ENCODE data around the gene SMIM41.
A peak's percentile ranks its signal among the peaks of the same experiment; 100 is the strongest.

SMIM41 gene

DNA sequence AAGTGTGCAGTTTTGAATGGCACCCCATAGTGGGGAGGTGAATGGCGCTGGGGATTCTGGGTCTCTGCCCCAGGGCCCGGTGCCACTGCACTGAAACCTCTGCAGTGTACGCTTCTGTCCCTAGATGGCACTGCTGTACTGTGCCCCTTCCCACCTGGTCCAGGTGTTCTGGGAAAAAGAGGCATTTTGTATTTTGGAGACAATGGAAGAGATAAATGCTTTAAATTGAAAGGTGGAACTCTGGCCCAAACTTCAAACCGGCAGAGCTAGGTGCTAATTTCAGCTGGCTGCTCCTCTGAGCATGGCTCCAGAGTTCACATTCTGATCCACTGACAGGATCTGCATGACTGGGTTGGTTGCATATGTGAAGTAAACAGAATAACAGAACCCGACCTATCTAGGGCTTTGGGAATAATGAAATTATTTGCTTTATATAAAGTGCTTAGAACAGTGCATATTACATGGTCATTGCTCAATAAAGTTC is 60.1 kb downstream of the SMIM41 start:
- no peak overlapping the region for H3K27ac ChIP-seq
- no peak overlapping the region for H3K4me3 ChIP-seq

DNA sequence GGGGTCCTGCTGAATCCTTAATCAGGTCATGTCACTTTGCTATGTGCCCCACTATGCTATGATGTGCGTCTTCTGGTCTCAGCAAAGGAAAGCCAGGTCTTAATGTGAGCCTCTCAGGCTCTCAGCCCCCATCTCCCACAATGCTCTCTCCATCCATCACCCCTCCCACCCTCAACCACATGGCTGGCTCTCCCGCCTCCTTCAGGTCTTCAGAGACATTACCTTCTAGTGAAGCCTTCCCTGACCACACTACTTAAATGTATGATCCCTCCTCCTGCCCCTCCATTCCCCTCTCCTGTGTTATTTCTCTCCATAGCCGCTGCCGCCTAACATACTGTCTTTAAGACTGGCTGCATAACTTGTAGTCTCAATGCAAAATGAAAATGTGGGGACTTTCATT is 61.8 kb downstream of the SMIM41 start:
- Histone ChIP-seq H3K27ac (peak overlapping the region in 1 of 21 experiments; percentile 99), H3K4me3 (no peak overlapping the region)

DNA sequence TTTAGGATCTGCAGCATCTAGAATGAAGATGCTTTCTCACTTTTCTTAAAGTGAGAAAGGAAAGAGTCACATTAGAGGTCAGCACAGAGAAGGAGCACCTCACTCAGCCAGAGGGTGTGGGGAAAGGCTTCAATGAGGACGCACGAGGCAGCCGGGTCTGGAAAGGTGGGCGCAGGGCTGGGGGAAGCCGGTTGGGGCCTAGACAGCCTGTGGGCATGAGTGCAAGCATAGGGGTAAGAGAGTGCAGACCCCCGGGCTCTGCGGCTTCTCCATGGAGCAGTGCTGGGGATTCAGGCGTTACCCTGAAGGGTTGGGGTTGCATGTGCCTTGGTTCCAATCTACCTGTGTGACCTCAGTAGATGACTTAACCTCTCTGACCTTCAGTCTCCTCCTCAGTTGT is 62.4 kb downstream of the SMIM41 start:
- Histone ChIP-seq H3K27ac (peak overlapping the region in 3 of 21 experiments; percentile 3 to 99 (median 8)), H3K4me3 (no peak overlapping the region)

DNA sequence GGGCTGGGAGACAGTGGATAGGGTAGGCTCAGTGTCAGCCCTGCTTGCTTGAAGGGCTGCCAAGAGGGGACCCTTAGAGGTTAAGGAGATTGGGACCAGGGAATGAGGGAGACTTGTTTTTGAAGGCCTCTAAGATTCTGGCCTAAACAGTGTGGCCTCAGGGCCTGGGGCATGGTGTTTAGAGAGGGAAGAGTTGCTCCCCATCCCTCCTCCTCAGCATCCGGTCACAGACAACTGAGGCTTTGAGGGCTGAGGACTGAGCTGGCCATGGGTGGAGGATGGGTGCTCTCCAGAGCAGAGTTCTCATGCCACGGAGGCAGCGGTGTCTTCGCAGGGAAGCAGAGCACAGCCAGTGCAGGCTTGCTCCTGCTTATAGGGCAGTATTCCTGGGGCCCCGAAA is 62.9 kb downstream of the SMIM41 start:
- H3K27ac ChIP-seq, result peak overlapping the region in 8 of 21 experiments; percentile 34 to 99 (median 98)

DNA sequence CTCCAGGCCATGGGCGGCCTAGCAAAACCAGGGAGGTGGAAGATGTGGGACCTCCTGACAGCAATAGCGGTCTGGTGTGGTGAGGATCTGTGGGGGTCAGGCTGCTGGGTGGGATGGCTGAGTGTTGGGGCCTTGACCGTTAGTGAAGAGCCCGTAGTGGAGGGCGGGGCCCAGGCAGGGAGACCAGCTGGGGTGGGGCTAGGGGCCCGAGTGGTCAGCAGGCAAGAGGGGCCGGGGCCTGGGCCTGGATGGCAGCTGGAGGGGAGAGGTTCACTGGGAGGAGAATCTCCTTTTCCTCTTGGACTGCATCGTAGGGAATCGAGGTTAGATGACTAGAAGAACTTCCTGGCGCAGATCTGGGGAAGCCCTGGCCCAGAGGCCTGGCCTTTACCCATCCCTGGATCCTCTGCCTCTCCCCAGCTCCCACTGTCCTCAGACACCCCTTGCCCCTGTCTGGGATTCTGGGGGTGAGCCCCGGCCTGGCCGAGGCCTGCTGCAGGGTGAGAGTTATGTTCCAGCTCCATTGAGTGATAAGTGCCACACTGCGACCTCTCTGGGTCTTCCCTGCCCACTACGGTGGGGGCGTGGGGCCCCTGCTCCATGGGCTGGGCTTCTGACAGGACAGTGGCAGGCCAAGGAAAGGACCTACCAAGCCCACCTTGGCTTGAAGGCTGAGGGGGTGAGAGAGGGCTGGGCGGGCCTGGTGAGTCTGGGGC is 65.2 kb downstream of the SMIM41 start:
- Histone ChIP-seq H3K27ac (peak overlapping the region; percentile 23 to 99 (median 97)), H3K4me3 (no peak overlapping the region)

More for the DNA sequence above, 62.9 kb downstream of the SMIM41 start:
- H3K4me3 ChIP-seq, result no peak overlapping the region

DNA sequence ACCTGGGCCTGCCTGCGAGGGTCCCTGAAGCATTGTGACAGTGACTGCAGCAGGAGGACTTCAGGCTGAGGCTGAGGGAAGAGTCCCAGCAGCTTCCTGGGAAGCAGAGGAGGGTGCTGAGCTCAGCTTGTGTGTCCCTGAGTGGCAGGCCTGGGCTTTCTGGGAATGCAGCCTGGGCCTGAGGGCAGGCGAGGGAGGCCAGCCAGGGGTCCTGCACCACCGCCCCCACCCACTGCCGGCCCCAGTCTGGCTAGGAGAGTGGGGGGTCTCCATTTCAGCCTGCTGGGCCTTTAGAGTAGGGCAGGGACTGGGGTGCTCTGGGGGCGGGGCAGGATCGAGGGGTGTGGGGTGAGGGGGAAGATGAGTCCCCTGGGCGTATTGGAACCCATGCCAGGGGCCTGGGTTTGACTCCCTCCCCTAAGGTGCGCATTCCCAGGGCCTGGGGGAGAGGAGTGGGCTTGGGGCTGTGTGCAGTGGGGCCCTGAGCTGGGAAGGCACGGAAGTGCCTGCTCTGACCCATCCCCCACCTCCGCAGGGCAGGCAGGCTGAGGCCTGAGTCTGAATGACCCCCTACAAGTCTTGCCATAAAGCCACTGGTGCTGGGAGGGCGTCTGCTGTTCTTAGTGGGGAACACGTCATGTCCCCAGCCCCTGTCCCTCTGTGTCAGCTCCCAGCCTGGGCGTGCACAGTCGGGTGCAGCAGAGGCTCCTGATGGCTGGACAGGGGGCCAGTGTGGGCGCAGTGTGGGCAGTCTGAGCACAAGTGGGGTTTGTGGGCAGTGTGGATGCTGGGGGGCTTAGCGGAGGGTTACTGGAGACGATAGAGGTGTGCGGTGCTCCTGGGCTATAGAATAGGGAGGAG is 66.0 kb downstream of the SMIM41 start:
- peak overlapping the region; percentile 37 to 99 (median 97) for H3K27ac ChIP-seq
- H3K4me3 ChIP-seq, result no peak overlapping the region

DNA sequence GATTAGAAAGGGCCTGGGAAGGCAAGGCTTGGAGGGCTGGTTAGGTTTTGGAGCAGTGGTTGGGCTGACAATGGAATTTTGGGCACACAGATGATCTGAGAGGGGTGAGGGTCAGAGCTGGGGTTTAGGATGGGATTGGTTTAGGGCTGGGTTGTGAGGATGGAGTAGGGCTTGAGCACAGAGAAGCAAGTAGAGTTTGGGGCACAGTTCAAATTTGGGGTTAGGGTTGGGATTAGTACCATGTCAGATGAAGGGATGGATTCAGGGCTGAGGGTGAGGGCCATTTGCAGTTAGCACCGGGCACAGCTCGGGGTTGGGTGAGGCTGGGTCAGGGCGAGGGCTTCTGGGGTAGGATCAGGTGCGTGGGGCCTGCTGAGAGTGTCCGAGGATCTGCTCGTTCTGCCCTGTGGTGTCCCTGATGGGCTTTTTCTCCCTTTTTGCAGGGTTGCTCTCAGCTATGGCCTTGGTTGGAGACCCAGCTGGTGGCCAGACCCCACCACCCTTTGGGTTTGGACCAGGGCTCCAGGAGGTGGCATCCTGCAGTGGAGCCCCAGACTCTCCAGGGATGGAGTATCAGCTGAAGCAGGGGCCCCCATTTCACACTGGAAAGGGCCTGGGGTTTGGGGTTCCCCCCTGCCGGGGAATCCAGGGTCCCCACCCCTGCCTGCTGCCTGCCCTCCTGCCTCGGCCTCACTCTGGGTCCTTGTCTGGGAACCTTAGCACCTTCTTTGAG is 66.8 kb downstream of the SMIM41 start:
- no peak overlapping the region for H3K4me3 ChIP-seq
- peak overlapping the region; percentile 83 to 99 (median 97) for H3K27ac ChIP-seq

DNA sequence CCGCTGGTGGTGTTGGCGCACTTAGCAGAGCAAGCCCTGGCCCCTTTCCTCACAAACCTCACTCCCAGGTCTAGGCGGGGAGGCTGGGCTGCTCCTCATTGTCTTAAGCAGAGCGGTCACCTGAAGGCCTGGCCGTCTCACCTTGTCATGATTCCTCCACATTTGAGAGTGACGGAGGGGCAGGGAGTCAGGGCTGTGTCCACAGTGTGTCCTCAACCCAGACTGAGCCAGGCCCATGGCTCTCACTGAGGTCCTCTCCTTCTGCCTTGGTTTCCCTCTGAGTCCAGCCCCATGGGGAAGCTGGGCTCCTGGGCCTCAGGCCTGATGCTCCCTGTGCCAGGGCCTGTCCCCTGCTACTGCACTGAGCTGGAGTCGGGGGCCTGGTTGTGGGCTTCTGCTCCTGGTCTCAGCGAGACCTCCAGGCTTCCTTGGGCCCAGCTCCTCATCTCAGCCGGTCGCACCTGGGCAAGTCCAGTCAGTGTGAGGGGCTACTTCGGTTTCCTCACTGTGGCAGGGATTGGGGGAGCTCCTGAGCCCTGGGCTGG is 67.4 kb downstream of the SMIM41 start:
- Histone ChIP-seq H3K27ac (peak overlapping the region; percentile 83 to 99 (median 97)), H3K4me3 (no peak overlapping the region)

DNA sequence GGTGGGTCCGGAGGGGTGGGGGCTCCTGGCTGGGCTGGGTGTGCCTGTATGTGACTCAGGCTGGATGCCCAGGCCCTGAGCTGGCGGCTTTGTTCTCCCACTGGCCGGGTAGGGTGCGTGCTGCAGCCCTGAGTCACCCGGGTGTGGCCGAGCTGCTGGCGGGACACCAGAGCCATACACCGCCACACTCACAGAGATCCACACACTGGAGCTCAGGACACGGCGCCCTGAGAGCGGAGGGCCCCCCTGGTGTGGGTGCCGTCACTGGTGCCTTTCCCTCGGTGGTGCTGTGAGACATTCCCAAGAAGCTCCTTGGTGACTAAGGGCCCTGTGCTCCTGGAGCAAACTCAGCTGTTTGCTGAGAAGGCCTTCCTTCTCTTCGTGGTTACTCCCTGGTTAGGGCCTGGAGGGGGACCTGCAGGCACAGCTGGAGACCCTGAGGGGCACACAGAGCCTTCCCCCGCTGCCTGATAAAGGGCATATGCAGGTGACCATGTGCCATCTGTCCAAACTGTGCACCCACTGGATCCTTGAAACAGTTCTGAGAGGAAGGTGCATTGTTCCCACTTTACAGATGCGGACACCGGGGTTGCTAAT is 68.0 kb downstream of the SMIM41 start:
- no peak overlapping the region for H3K4me3 ChIP-seq
- H3K27ac ChIP-seq, result peak overlapping the region; percentile 72 to 99 (median 97)

DNA sequence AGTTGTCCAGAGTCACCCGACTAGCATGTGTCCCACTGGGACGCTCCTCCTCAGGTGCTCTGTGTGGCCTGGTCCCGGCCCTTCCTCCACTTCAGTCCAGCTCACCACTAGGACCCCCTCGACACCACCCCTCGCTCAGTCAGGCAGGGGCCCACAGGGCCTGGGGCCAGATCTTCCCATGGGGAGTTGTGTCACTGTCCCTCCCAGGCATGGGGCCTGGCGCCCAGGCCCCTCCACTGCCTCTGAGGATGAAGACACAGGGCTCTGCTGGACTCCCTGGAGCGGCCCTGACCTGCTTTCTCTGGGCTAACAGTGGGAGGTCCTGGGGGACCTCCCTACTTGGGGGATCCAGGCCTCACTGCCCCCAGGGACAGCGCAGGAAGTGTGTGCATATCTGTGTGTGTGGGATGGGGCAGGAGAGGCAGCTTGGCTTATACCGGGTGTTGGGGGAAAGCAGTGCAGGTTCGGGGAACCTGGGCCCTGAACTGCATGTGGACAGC is 68.5 kb downstream of the SMIM41 start:
- no peak overlapping the region for H3K4me3 ChIP-seq
- peak overlapping the region; percentile 72 to 99 (median 97) for H3K27ac ChIP-seq

DNA sequence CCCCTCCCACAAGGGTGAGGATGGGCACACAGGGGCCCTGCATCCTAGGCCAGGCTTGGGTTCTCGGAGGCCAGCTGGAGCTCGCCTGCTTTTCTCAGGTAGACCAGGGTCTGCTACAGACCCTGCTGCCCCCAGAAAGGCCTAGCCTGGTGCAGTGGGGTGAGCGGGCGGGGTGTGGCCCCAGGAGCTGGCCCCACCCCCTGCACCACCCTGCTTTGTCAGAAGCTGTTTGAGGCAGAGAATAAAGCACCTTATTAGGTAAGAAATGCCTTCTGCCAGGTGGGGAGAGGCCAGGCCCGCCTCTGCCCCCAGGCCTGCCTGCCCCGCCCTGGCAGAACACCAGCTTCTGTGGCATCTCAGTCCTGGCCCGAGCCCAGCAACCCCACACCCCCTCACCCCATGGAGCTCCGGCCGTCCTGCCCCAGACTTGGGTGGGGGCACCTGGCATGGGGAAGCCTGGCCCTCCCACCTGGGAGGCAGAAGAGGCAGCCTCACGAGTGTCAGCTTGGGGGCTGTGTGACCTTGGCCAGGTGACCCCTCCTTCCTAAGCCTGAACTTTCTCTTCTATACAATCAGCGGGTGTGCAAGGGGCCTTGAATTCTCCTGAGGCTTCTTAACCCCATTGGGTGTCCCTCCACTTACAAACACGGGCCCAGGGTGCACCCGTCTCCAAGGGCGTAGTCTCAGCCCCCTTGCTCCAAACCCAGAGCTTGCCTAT is 69.1 kb downstream of the SMIM41 start:
- Histone ChIP-seq H3K27ac (peak overlapping the region; percentile 72 to 99 (median 97)), H3K4me3 (no peak overlapping the region)

DNA sequence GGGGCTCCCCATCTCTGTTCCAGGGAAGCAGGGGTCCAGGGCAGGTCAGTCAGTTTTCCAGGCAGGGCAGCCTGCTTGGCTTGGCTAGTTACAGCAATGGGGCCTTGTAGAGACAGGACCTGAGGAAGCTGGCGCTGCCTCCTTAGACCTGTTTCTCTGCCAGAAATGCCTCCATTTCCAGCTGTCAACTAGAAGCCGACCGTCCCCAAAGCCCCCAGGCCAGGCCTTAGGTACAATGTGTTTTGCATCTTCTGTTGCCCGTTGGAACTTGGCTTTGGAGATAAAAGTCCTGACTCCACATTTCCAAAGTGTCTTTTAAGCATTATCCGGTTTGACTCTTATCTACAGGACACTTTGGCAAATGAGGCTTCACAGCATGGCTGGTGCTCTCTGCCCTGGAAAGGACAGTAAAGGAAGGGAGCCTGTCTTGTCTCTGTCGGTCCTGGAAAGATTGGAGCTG is 69.7 kb downstream of the SMIM41 start:
- Histone ChIP-seq H3K4me3 (no peak overlapping the region), H3K27ac (peak overlapping the region in 20 of 21 experiments; percentile 63 to 99 (median 97))

DNA sequence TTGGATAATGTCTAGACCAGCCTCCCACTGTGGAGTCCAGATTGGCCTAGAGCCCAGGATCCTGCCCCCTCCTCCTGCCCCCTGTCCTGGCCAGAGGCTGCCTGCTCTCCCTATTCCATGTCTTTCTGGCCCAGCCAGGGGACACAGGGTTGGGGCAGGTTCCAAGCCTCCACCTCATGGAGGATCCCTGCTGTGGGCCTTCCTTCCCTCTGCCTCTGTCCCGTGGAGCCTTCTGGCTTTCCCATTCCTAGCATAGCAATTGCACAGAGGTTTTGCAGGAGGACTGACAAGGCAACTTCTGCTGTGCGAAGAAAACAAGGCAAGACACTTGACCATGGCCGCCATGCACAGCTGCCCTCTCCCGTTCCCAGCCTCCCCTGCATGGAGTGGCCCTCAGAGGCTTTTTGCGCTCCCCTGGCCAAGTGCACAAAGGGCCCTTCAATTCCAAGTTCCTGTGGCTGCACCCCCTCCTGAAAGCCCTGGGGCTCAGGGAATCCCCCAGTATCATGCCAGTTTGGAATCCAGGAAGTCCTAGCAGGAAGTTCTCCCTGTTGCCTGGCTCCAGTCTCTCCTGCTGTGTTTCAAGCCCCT is 70.2 kb downstream of the SMIM41 start:
- H3K27ac ChIP-seq, result peak overlapping the region in 20 of 21 experiments; percentile 63 to 99 (median 97)
- H3K4me3 ChIP-seq, result no peak overlapping the region

DNA sequence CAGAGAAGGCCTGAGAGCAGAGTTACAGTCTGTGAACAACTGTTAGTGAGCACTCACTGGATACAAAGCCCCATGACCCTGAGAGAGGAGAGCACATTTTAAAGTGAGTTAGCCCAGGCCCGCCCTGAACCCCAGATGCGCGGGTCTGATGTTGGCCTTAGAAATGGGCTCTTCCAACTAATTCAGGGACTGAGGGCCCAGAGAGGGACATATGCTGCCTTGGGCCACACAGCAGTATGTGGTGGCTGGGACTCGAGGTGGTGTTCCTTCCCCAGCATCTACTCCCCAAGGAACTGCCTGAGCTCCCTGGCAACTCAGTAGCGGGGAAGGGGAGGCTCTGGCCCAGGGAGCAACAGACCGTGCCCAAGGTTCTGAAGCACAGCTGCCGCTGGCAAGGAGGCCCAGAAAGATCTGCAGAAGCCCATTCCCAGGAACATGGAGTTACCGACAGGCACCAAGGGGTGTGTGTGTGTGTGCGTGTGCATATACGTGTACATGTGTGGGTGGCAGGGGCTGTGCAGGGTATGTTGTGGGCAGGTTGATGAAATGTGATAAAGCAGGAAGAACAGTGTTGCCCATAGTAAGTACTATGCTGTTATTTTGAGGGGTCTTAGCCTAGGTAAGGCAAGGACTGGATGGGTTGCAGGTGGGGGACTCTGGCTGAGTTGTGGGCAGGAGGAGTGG is 71.8 kb downstream of the SMIM41 start:
- Histone ChIP-seq H3K4me3 (no peak overlapping the region), H3K27ac (peak overlapping the region in 20 of 21 experiments; percentile 64 to 99 (median 97))

DNA sequence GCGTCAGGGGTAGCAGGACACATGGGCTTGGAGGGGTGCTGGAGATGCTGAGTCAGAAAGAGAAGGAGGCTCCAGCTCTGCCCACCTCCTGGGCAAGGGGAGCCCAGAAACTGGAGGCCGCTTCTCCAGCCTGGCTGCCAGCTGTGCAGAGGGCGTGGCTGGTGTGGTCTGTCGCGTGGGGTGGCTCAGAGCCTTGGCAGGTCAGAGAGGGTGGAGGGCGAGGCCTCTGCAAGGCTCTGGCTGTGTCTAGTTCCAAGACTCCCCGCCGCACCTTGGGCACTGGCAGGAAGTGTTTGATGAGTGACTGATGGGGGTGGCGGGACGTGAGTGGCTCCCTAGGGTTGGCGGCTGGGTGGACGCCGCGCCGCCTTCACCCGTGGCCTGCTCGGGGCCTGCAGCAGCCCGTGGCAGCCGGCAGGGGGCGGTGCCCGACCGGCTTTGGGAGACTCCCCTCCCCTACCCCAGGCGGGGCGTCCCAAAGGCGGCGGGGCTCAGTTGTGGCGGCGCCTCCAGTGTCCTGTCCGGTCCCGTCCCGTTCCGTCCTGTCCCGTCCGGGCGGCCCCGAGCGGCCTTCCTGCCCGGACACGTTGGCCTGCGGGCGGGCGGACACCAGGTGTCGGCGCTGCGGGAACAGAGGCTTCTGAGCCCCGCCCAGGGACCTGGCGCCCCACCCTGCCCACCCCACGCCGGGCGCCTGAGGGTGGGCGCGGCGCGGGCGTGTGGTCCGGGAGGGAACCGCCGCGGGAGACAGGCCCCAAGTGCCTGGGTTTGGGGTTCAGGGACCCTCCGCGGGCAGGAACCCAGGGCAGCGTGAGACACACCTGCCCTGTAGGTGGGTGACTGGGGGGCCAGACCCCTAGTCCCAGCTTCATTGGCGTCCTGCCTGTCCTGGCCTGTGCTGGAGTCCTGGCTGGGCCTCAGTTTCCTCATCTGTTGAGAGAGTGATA is 72.6 kb downstream of the SMIM41 start:
- peak overlapping the region; percentile 42 to 99 (median 97) for H3K27ac ChIP-seq
- peak overlapping the region in 5 of 7 experiments; percentile 13 to 36 (median 17) for H3K4me3 ChIP-seq

DNA sequence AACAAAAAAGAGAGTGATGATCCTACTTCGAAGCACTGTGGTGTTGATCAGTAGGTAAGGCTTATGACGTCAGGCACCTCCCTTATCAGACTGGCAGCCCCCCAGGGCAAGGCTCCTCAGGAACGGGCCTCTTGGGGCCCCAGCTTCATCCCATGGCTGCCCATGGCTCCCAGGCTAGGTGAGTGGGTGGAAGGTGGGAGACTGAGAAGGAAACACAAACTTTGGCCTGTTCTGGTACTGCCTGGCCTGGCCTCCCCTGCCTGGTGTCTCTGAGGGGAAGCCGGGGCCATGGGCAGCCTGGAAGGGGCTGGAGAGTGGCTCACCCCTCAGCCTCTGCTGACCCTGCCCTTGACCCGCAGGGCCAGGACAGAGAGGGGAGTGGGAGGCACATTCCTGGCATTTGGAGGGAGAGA is 73.4 kb downstream of the SMIM41 start:
- Histone ChIP-seq H3K27ac (peak overlapping the region; percentile 3 to 99 (median 97)), H3K4me3 (no peak overlapping the region)

Data from skin epidermis (tissue), 12 donors.